ENCODE results near the gene ALK. TPM values are rescaled to one million over a fixed set of nuclear protein-coding genes. Genes with fewer than 3 reads are reported as not detected.

The ALK gene
- total RNA-seq, 6 donors from 2014 or later = 0.17 to 2.1 (median 0.35) TPM

- Histone ChIP-seq H3K9me3 (no peaks in the 10 kb centered on the region), H3K36me3 (no peaks in the 10 kb centered on the region), H3K4me3 (no peak overlapping the region), H3K27me3 (no peaks in the 10 kb centered on the region), H3K27ac (no peak overlapping the region), H3K4me1 (no peaks in the 10 kb centered on the region)
- 89 to 95% methylated on average over 4 of the region's 4 CpGs for WGBS, 2 donors
- no peak for TF ChIP-seq EP300 (IDR thresholded peaks at IDR 0.05)
- ATAC-seq (ENCODE audit: low FRiP score in 2 of 2) (no peak), DNase-seq (no peak)
Observed at GRCh38 chr2:29599946-29600345, 321.4 kb downstream of the ALK start.

- ATAC-seq (ENCODE audit: low FRiP score in 2 of 2) (no peak), DNase-seq (no peak)
- H3K9me3 ChIP-seq = no peaks in the 10 kb centered on the region
- H3K27me3 ChIP-seq = no peaks in the 10 kb centered on the region
- H3K4me1 ChIP-seq = no peaks in the 10 kb centered on the region
- H3K4me3 ChIP-seq = no peak overlapping the region
- WGBS, 2 donors = 61% methylated on average over 2 of the region's 2 CpGs
- no peaks in the 10 kb centered on the region for H3K36me3 ChIP-seq
- H3K27ac ChIP-seq = no peak overlapping the region
- no peak for TF ChIP-seq EP300 (IDR thresholded peaks at IDR 0.05)
- no peak for TF ChIP-seq POLR2AphosphoS5 (IDR thresholded peaks at IDR 0.05)
- TF ChIP-seq POLR2A (IDR thresholded peaks at IDR 0.05) = no peak
- TF ChIP-seq CTCF (IDR thresholded peaks at IDR 0.05) = no peak
Observed at GRCh38 chr2:29598978-29599377, 322.4 kb downstream of the ALK start.

GRCh38 chr2:29597035-29597434 lies 324.4 kb downstream of the ALK start:
- Histone ChIP-seq H3K4me1 (no peaks in the 10 kb centered on the region), H3K27ac (no peak overlapping the region), H3K9me3 (no peaks in the 10 kb centered on the region), H3K36me3 (no peaks in the 10 kb centered on the region), H3K4me3 (no peak overlapping the region), H3K27me3 (no peaks in the 10 kb centered on the region)
- 73 to 88% methylated on average over 5 of the region's 5 CpGs for WGBS, 2 donors
- no peak for ATAC-seq (ENCODE audit: low FRiP score in 2 of 2)
- DNase-seq = no peak
- no peak for TF ChIP-seq EP300 (IDR thresholded peaks at IDR 0.05)
- no peak for TF ChIP-seq POLR2AphosphoS5 (IDR thresholded peaks at IDR 0.05)
- TF ChIP-seq POLR2A (IDR thresholded peaks at IDR 0.05) = no peak
- TF ChIP-seq CTCF (IDR thresholded peaks at IDR 0.05) = no peak

- WGBS, 2 donors = 41 to 62% methylated on average over 2 of the region's 2 CpGs
- Histone ChIP-seq H3K9me3 (no peaks in the 10 kb centered on the region), H3K36me3 (no peaks in the 10 kb centered on the region), H3K4me1 (no peaks in the 10 kb centered on the region), H3K4me3 (no peak overlapping the region), H3K27me3 (no peaks in the 10 kb centered on the region), H3K27ac (no peak overlapping the region)
- no peak for ATAC-seq (ENCODE audit: low FRiP score in 2 of 2)
- DNase-seq = no peak
- TF ChIP-seq CTCF (IDR thresholded peaks at IDR 0.05) (no peak), EP300 (IDR thresholded peaks at IDR 0.05) (no peak), POLR2AphosphoS5 (IDR thresholded peaks at IDR 0.05) (no peak), POLR2A (IDR thresholded peaks at IDR 0.05) (no peak)
Observed at GRCh38 chr2:29596584-29596983, 324.8 kb downstream of the ALK start.

- 84 to 87% methylated on average over 10 of the region's 10 CpGs for WGBS, 2 donors
- no peaks in the 10 kb centered on the region for H3K36me3 ChIP-seq
- H3K27me3 ChIP-seq = no peaks in the 10 kb centered on the region
- ATAC-seq (ENCODE audit: low FRiP score in 2 of 2) = no peak
- H3K9me3 ChIP-seq = no peaks in the 10 kb centered on the region
- TF ChIP-seq EP300 (IDR thresholded peaks at IDR 0.05) = no peak
- TF ChIP-seq CTCF (IDR thresholded peaks at IDR 0.05) = no peak
- no peak for TF ChIP-seq POLR2AphosphoS5 (IDR thresholded peaks at IDR 0.05)
- TF ChIP-seq POLR2A (IDR thresholded peaks at IDR 0.05) = no peak
- no peak overlapping the region for H3K4me3 ChIP-seq
- H3K4me1 ChIP-seq = no peaks in the 10 kb centered on the region
- H3K27ac ChIP-seq = no peak overlapping the region
- DNase-seq = no peak
Observed at GRCh38 chr2:29591600-29591999, 329.8 kb downstream of the ALK start.
